ENCODE data around the gene GUF1.

The GUF1 gene

GRCh38 chr4:44738615-44739014 is 60.4 kb downstream of the GUF1 start:
- H3K4me3 ChIP-seq (ENCODE audit: low read depth, low read length) = no peak overlapping the region
- peak; percentile 33 for DNase-seq (ENCODE audit: low read depth, low spot score)
- in situ Hi-C loops (cut with HindIII; ENCODE audit: low sequenced_read_pairs) = no loop called here
- TF ChIP-seq CTCF (IDR thresholded peaks at IDR 0.05; ENCODE audit: low read depth, low read length) = peak; percentile 63

- no peak for DNase-seq (ENCODE audit: low read depth, low spot score)
- in situ Hi-C loops (cut with HindIII; ENCODE audit: low sequenced_read_pairs) = no loop called here
- no peak for TF ChIP-seq CTCF (IDR thresholded peaks at IDR 0.05; ENCODE audit: low read depth, low read length)
Observed at GRCh38 chr4:44740201-44740600, 62.0 kb downstream of the GUF1 start.

More at GRCh38 chr4:44740201-44740600, 62.0 kb downstream of the GUF1 start:
- H3K4me3 ChIP-seq (ENCODE audit: low read depth, low read length) = no peak overlapping the region
